Fibroblast of lung (primary cell): ENCODE measurements around the gene TPRX1.

ENCODE experiments used
- CTCF ChIP-seq, 2 donors: IDR thresholded peaks in 1 of 2; conservative IDR thresholded peaks in 1 of 2; 1 replicate in 1 of 2; 2 replicates in 1 of 2; pipeline ENCODE4 v1.5.1; 2011 to 2012; ENCODE audit warnings: low read length in 2 of 2, control low read depth in 1 of 2, inconsistent platforms in 1 of 2, low read depth in 1 of 2, mild to moderate bottlenecking in 1 of 2
- EZH2 ChIP-seq: IDR thresholded peaks from 2 replicates; pipeline ENCODE4 v1.5.1; 2012; ENCODE audit warnings: low read length, control low read depth, mild to moderate bottlenecking; ENCODE audit errors: missing control alignments

GRCh38 chr19:47754206-47755064, 49.9 kb downstream of the TPRX1 start:
- TF ChIP-seq EZH2 (no peak), CTCF (conservative IDR thresholded peaks at IDR 0.05 in 1 of 2, IDR thresholded peaks at IDR 0.05 in 1 of 2; ENCODE audit: low read depth in 1 of 2, low read length in 2 of 2) (no peak)
